K562 (cell line): ENCODE measurements around the gene BEST4. TPM values are rescaled to one million over a fixed set of nuclear protein-coding genes. Genes with fewer than 3 reads are reported as not detected.

ENCODE experiments used
- ARID4B ChIP-seq: sonication (generic); formaldehyde crosslinking; IDR thresholded peaks from 2 replicates; pipeline ENCODE4 v1.8.0; 2022; ENCODE audit warnings: mild to moderate bottlenecking, missing genetic modification reagents
- BRD9 ChIP-seq: fragments of 450-650 bp; IDR thresholded peaks from 2 replicates; pipeline ENCODE4 v1.6.1; 2018; ENCODE audit warnings: low read depth; ENCODE audit not compliant: partially characterized antibody
- CC2D1A ChIP-seq: fragments of 450-650 bp; IDR thresholded peaks from 2 replicates; pipeline ENCODE4 v1.6.1; 2017; ENCODE audit warnings: mild to moderate bottlenecking
- ESRRB ChIP-seq: fragments of 250-450 bp; sonication (Bioruptor Pico); IDR thresholded peaks from 2 replicates; pipeline ENCODE4 v1.5.0; 2020; ENCODE audit warnings: mild to moderate bottlenecking, moderate library complexity, borderline replicate concordance
- L3MBTL2 ChIP-seq: fragments of 450-650 bp; IDR thresholded peaks from 2 replicates; pipeline ENCODE4 v1.6.1; 2016; ENCODE audit warnings: mild to moderate bottlenecking, moderate library complexity
- MECOM ChIP-seq: fragments of 250-450 bp; sonication (Bioruptor Pico); IDR thresholded peaks from 2 replicates; pipeline ENCODE4 v1.8.0; 2022; ENCODE audit warnings: inconsistent platforms
- PHB2 ChIP-seq: fragments of 450-650 bp; IDR thresholded peaks from 2 replicates; pipeline ENCODE4 v1.6.1; 2017; ENCODE audit warnings: low read depth
- SAP30 ChIP-seq: fragments of 200-600 bp; sonication (generic); IDR thresholded peaks from 2 replicates; pipeline ENCODE4 v1.6.1; 2012; ENCODE audit warnings: borderline replicate concordance, low read depth, mild to moderate bottlenecking, moderate library complexity, low read length, control low read depth, inconsistent platforms; ENCODE audit not compliant: insufficient read depth, poor library complexity, severe bottlenecking
- SMAD3 ChIP-seq: fragments of 450-650 bp; formaldehyde crosslinking; conservative IDR thresholded peaks from 2 replicates; pipeline ENCODE4 v1.4.0; 2020; ENCODE audit warnings: mild to moderate bottlenecking
- TBL1XR1 ChIP-seq, 2 experiments: IDR thresholded peaks; 2 replicates each; pipeline ENCODE4 v1.6.1; 2012; ENCODE audit warnings: improper control_type of control experiment in 2 of 2, low read length in 2 of 2, mild to moderate bottlenecking in 1 of 2
- ZNF23 ChIP-seq: fragments of 250-450 bp; sonication (Bioruptor Pico); IDR thresholded peaks from 2 replicates; pipeline ENCODE4 v1.4.0; 2020; ENCODE audit warnings: mild to moderate bottlenecking
- ZNF695 ChIP-seq: fragments of 450-650 bp; formaldehyde crosslinking; IDR thresholded peaks from 2 replicates; pipeline ENCODE4 v1.4.0; 2020; ENCODE audit warnings: mild to moderate bottlenecking, moderate library complexity
- polyA plus RNA-seq, 8 experiments: library from polyadenylated mRNA; depleted of rRNA in 4 of 8; stranded (reverse) in 5 of 8; unstranded in 3 of 8; fragments of >200 nt; fragmentation: Nextera tagmentation in 2 of 8; fragmentation: Illumina TruSeq in 1 of 8; extraction: Ambion mirVana in 2 of 8; extraction: Trizol in 1 of 8; gene quantifications; 2 replicates each; pipeline versions ENCODE4 v1.2.1 to v1.2.3, GENCODE V29; 2011 to 2014; ENCODE audit warnings: inconsistent platforms in 1 of 8, missing spikeins in 1 of 8
- total RNA-seq, 7 experiments: library from RNA; depleted of rRNA in 6 of 7; stranded (reverse); fragments of >200 nt in 6 of 7; fragmentation: Illumina TruSeq in 2 of 7; extraction: Trizol in 2 of 7; gene quantifications; 2 replicates each; pipeline versions ENCODE4 v1.2.1 to v1.2.3, GENCODE V29; 2011 to 2021; ENCODE audit warnings: low replicate concordance in 1 of 7
- TF ChIP-seq, protein P1 (sequence below): sonication (generic); formaldehyde crosslinking; IDR thresholded peaks from 2 replicates; pipeline ENCODE4 v1.9.0; 2022; ENCODE audit warnings: mild to moderate bottlenecking, missing genetic modification reagents
- TF ChIP-seq, protein P2 (sequence below), 2 experiments: IDR thresholded peaks; 2 replicates each; pipeline ENCODE4 v1.6.1; 2012; ENCODE audit warnings: improper control_type of control experiment in 2 of 2, low read depth in 2 of 2, low read length in 2 of 2, borderline replicate concordance in 1 of 2

Gene BEST4
- total and polyA plus RNA-seq, 9 of the 15 experiments (the other 6 are each of a cell fraction or from before 2014, with no cell fraction given), result 0.07 to 0.11 TPM; not detected in 7

GRCh38 chr1:44808063-44808937 is 20.3 kb upstream of the BEST4 start, which contains the start of gene BTBD19 (continued):
- TF ChIP-seq CC2D1A (0 out of 2 replicates have a peak, but pooled peaks have one; percentile 5), PHB2 (0 out of 2 replicates have a peak, but pooled peaks have one; percentile 10), ESRRB (peak; percentile 41; the same call in 1 of the 2 replicates), ZNF23 (CRISPR knock-in tag) (peak; percentile 28; the same call in 1 of the 2 replicates), TBL1XR1 (IDR thresholded peaks at IDR 0.05; ENCODE audit: low read length in 2 of 2) (0 out of 4 replicates have a peak, but pooled peaks of 1 of the 2 experiments have one; percentile 50), SMAD3 (CRISPR knock-in tag) (0 out of 2 replicates have a peak, but pooled peaks have one; percentile 25), MECOM (CRISPR knock-in tag) (0 out of 2 replicates have a peak, but pooled peaks have one; percentile 3), L3MBTL2 (no peak), BRD9 (peak; percentile 26), SAP30 (peak; percentile 29), ARID4B (CRISPR knock-in tag) (0 out of 2 replicates have a peak, but pooled peaks have one; percentile 44), ZNF695 (CRISPR knock-in tag) (peak; percentile 86; the same call in 1 of the 2 replicates)
- TF ChIP-seq, protein P1, sequence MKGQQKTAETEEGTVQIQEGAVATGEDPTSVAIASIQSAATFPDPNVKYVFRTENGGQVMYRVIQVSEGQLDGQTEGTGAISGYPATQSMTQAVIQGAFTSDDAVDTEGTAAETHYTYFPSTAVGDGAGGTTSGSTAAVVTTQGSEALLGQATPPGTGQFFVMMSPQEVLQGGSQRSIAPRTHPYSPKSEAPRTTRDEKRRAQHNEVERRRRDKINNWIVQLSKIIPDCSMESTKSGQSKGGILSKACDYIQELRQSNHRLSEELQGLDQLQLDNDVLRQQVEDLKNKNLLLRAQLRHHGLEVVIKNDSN (CRISPR knock-in tag), result 0 out of 2 replicates have a peak, but pooled peaks have one; percentile 4
- TF ChIP-seq, protein P2, sequence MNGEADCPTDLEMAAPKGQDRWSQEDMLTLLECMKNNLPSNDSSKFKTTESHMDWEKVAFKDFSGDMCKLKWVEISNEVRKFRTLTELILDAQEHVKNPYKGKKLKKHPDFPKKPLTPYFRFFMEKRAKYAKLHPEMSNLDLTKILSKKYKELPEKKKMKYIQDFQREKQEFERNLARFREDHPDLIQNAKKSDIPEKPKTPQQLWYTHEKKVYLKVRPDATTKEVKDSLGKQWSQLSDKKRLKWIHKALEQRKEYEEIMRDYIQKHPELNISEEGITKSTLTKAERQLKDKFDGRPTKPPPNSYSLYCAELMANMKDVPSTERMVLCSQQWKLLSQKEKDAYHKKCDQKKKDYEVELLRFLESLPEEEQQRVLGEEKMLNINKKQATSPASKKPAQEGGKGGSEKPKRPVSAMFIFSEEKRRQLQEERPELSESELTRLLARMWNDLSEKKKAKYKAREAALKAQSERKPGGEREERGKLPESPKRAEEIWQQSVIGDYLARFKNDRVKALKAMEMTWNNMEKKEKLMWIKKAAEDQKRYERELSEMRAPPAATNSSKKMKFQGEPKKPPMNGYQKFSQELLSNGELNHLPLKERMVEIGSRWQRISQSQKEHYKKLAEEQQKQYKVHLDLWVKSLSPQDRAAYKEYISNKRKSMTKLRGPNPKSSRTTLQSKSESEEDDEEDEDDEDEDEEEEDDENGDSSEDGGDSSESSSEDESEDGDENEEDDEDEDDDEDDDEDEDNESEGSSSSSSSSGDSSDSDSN (IDR thresholded peaks at IDR 0.05; ENCODE audit: borderline replicate concordance in 1 of 2, low read depth in 2 of 2, low read length in 2 of 2), result 0 out of 4 replicates have a peak, but pooled peaks of 1 of the 2 experiments have one; percentile 46
